ENCODE data around the gene PHF14.

DNA sequence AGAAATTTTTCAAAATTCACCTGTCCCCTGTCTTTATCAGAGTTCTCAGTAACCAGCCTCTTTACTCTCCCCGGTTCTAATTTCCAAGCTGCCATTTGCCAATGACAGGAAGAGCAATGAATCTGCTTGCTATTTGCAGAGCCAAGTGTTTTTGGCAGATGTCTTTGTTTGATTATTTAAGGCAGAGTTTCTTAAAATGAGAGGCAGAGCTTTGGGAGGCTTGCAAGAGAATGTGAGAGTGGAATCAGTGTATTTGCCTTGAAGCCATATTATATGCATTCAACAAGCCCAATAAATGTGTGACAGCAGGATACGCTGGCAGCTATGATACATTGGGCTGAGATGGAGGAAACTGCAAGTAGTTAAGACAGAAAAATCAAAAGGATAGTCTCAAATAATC is 196.5 kb downstream of the PHF14 start:
- TF ChIP-seq, protein P1, sequence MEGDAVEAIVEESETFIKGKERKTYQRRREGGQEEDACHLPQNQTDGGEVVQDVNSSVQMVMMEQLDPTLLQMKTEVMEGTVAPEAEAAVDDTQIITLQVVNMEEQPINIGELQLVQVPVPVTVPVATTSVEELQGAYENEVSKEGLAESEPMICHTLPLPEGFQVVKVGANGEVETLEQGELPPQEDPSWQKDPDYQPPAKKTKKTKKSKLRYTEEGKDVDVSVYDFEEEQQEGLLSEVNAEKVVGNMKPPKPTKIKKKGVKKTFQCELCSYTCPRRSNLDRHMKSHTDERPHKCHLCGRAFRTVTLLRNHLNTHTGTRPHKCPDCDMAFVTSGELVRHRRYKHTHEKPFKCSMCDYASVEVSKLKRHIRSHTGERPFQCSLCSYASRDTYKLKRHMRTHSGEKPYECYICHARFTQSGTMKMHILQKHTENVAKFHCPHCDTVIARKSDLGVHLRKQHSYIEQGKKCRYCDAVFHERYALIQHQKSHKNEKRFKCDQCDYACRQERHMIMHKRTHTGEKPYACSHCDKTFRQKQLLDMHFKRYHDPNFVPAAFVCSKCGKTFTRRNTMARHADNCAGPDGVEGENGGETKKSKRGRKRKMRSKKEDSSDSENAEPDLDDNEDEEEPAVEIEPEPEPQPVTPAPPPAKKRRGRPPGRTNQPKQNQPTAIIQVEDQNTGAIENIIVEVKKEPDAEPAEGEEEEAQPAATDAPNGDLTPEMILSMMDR (conservative IDR thresholded peaks at IDR 0.05; ENCODE audit: low read depth, low read length), result no peak
- TF ChIP-seq EZH2 (IDR thresholded peaks at IDR 0.05; ENCODE audit: low read length, unreplicated experiment), result no peak
- no peak for TF ChIP-seq EZH2phosphoT487 (IDR thresholded peaks at IDR 0.05; ENCODE audit: borderline replicate concordance, low read length)

Data from PC-3 (cell line).